Thyroid gland (tissue), 4 donors: ENCODE results near the gene CHSY1. TPM values are rescaled to one million over a fixed set of nuclear protein-coding genes. Genes with fewer than 3 reads are reported as not detected.

Source experiments
- DNase-seq, 2 donors: peaks; one replicate each; pipeline ENCODE4 v3.0.0-alpha.2; 2019
- H3K27ac ChIP-seq, 3 donors: fragments of 200-600 bp; sonication (generic); 1 replicate in 2 of 3; 2 replicates in 1 of 3; pipeline ENCODE4 v1.5.1; 2016 to 2019; ENCODE audit warnings: mild to moderate bottlenecking in 1 of 3, moderate library complexity in 1 of 3
- H3K27me3 ChIP-seq: fragments of 200-600 bp; sonication (generic); one replicate; pipeline ENCODE4 v1.5.1; 2019
- H3K36me3 ChIP-seq, 2 donors: fragments of 200-600 bp; sonication (generic); one replicate each; pipeline ENCODE4 v1.5.1; 2016 to 2019
- H3K4me1 ChIP-seq, 2 donors: fragments of 200-600 bp; sonication (generic); one replicate each; pipeline ENCODE4 v1.5.1; 2017 to 2019
- H3K4me3 ChIP-seq, 3 donors: fragments of 200-600 bp; sonication (generic); replicated peaks in 1 of 3; 1 replicate in 2 of 3; 2 replicates in 1 of 3; pipeline ENCODE4 v1.5.1; 2016; ENCODE audit warnings: mild to moderate bottlenecking in 1 of 3
- H3K9me3 ChIP-seq: fragments of 200-600 bp; sonication (generic); one replicate; pipeline ENCODE4 v1.5.1; 2017
- CTCF ChIP-seq, 6 experiments: fragments of 200-600 bp in 3 of 6; fragments of 450-650 bp in 3 of 6; sonication (generic) in 3 of 6; IDR thresholded peaks; one replicate each; pipeline ENCODE4 v1.5.1; 2016 to 2019; ENCODE audit warnings: antibody characterized with exemption in 6 of 6, mild to moderate bottlenecking in 2 of 6, inconsistent platforms in 1 of 6, moderate library complexity in 1 of 6
- POLR2A ChIP-seq, 2 donors: fragments of 450-650 bp; IDR thresholded peaks; one replicate each; pipeline ENCODE4 v1.6.1; 2017; ENCODE audit warnings: antibody characterized with exemption in 2 of 2, mild to moderate bottlenecking in 2 of 2, moderate library complexity in 1 of 2
- WGBS, 2 donors: methylation state at CpG; one replicate each; pipeline ENCODE4 v1.1.5; 2017; 5-methylcytosine and 5-hydroxymethylcytosine counted together
- intact Hi-C: fragments of 100-400 bp; cut with DNase I; formaldehyde crosslinking; loops from one replicate; pipeline ENCODE4 v1.15.1; 2023
- total RNA-seq, 4 donors: library from RNA; depleted of rRNA; stranded (reverse); fragments of >200 nt; gene quantifications; one replicate each; pipeline ENCODE4 v1.2.3, GENCODE V29; 2016

CHSY1 gene
- total RNA-seq, 4 donors from 2014 or later = 13.8 to 26.6 (median 18.5) TPM

- H3K27me3 ChIP-seq = no peaks in the 10 kb centered on the region
- TF ChIP-seq CTCF (IDR thresholded peaks at IDR 0.05) (no peak), POLR2A (IDR thresholded peaks at IDR 0.05) (no peak)
- H3K4me1 ChIP-seq = peaks cover 17 to 20% of the 10 kb centered on the region in 2 donors
- no peak overlapping the region for H3K27ac ChIP-seq
- no peaks in the 10 kb centered on the region for H3K9me3 ChIP-seq
- H3K36me3 ChIP-seq = no peaks in the 10 kb centered on the region
- intact Hi-C loops = no loop called here
- 89 to 90% methylated on average over 16 to 17 of the region's 18 CpGs for WGBS, 2 donors
- DNase-seq = no peak
- H3K4me3 ChIP-seq = no peak overlapping the region
These were observed 120.1 kb downstream of the CHSY1 start for GRCh38 chr15:101131489-101132389.

GRCh38 chr15:101129851-101130380 is 121.9 kb downstream of the CHSY1 start:
- TF ChIP-seq CTCF (IDR thresholded peaks at IDR 0.05) = no peak
- TF ChIP-seq POLR2A (IDR thresholded peaks at IDR 0.05) = no peak
- no peaks in the 10 kb centered on the region for H3K36me3 ChIP-seq
- H3K27ac ChIP-seq = no peak overlapping the region
- no peaks in the 10 kb centered on the region for H3K9me3 ChIP-seq
- intact Hi-C loops = no loop called here
- H3K27me3 ChIP-seq = no peaks in the 10 kb centered on the region
- no peak for DNase-seq
- H3K4me3 ChIP-seq = no peak overlapping the region
- WGBS, 2 donors = 84 to 86% methylated on average over 4 of the region's 4 CpGs
- H3K4me1 ChIP-seq = peaks cover 20% of the 10 kb centered on the region in 2 donors

GRCh38 chr15:101128221-101129015 is 123.4 kb downstream of the CHSY1 start:
- no peaks in the 10 kb centered on the region for H3K27me3 ChIP-seq
- peaks cover 20% of the 10 kb centered on the region in 2 donors for H3K4me1 ChIP-seq
- peak overlapping the region in 2 of 3 donors; percentile 67 to 92 for H3K27ac ChIP-seq
- H3K36me3 ChIP-seq = no peaks in the 10 kb centered on the region
- no peaks in the 10 kb centered on the region for H3K9me3 ChIP-seq
- H3K4me3 ChIP-seq = no peak overlapping the region
- no peak for DNase-seq
- TF ChIP-seq POLR2A (IDR thresholded peaks at IDR 0.05) (no peak), CTCF (IDR thresholded peaks at IDR 0.05) (no peak)
- WGBS, 2 donors = 62 to 68% methylated on average over 18 of the region's 18 CpGs
- intact Hi-C loops = no loop called here

- Histone ChIP-seq H3K27me3 (no peaks in the 10 kb centered on the region), H3K4me1 (peaks cover 20% of the 10 kb centered on the region in 2 donors), H3K27ac (peak overlapping the region; percentile 67 to 92 (median 72)), H3K4me3 (no peak overlapping the region), H3K9me3 (no peaks in the 10 kb centered on the region), H3K36me3 (no peaks in the 10 kb centered on the region)
- 8 to 15% methylated on average over 13 of the region's 13 CpGs for WGBS, 2 donors
- DNase-seq = peak; percentile 91 to 93
- intact Hi-C loops = no loop called here
- TF ChIP-seq POLR2A (IDR thresholded peaks at IDR 0.05) (no peak), CTCF (IDR thresholded peaks at IDR 0.05) (no peak)
These were observed 124.3 kb downstream of the CHSY1 start for GRCh38 chr15:101127506-101128076.
